ENCODE measurements around the gene CR1.
"Not testable (repeated sequence)": the region's sequence is repeated elsewhere in the genome, so short reads cannot be mapped to it uniquely, and the experiment has no call there.

Gene CR1

DNA sequence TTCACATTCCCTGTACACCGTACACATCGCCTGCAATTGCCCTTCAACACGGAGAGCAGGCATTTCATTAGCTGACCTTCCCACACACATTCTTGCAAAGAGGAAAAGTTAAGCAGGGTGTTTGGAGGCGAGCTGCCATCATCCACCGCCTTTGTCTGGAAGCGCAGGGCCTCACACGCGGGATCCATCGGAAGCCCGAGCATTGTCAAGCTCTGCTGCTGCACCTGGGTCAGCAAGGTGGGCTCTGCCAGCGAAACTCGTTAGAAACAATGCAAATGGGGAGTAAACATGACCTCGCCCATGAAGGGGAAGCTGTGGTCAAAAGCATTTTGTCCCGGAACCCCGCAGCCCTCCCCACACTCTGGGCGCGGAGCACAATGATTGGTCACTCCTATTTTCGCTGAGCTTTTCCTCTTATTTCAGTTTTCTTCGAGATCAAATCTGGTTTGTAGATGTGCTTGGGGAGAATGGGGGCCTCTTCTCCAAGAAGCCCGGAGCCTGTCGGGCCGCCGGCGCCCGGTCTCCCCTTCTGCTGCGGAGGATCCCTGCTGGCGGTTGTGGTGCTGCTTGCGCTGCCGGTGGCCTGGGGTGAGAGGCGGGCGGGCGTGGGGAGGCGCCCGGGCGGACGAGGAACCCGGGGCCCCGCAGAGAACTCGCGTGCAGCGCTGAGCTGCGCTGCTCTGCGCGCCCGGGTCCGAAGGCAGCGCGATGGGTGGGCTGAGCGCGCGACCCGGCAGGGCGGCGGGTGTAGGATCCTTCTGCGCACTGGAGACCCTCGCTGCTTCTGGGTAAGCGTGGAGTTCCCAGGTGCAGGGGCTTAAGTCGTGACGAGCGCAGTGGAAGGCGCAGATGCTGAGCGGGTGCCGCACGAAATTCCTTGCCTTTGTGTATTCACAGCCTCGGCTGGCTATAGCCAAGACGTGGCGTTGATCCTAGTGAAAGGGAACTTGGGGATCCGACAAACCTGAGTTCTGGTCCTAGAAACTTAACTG is at the start of gene CR1:
TSS of gene CR1 (plus strand) at position 357 of the 992 bp plus-strand sequence. CDS start at position 468, 111 bp downstream.
- DNase-seq, result no peak

DNA sequence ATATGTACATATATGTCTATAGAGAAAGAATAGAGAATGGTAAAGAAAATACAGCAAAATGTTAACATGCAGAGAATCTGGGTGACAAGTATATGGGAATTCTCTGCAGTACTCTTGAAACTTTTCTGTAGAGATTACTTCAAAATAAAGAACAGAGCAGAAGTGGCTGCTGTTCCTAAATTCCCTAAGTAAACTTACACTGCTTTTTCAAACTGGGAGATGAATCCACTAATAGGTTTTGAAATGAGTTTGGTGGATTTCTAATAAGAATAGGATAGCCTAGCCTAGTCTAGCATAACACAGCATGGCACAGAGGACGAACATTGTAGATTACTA is 42.3 kb upstream of the CR1 start:
- DNase-seq, result no peak

DNA sequence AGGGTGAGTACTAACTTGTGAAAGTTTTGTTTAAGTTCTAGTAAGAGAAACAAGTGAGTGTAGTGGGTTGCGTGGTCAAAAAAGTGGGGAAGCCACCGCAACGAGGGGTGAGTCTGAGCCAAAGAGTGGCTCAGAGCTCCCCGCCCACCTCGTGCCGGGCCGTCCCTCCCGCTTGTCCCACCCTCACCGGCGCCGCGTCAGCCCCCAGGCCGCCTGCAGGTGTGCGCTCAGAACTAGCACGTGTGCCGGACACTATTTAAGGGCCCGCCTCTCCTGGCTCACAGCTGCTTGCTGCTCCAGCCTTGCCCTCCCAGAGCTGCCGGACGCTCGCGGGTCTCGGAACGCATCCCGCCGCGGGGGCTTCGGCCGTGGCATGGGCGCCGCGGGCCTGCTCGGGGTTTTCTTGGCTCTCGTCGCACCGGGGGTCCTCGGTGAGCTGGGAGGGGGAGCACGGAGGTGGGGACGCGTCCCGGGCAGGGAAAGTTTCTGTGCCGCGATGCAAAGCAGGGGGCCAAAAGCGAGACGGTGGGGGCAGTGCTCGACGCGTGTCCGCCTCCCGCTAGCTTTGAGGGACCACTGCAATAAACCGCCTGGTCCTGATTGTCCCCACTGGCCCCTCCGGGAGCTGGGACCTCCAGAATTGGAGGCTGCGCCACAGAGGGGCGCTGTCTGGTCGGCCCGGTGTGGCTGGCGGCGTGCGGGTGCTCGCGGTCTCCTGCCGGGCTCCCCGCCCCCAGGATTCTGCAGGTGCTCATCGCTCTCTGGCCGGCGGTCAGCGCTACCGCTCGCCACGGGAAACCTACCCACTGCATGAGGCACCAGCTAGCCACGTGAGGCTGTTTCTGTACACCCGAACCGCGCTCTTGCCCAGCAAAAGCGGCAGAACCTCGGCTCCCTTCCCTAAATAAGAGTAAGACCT is 41.7 kb upstream of the CR1 start, which contains the start of gene CR2:
TSS of gene CR2 (plus strand) at position 283 of the 919 bp plus-strand sequence. CDS start at position 374, 91 bp downstream.
- DNase-seq, result no peak

DNA sequence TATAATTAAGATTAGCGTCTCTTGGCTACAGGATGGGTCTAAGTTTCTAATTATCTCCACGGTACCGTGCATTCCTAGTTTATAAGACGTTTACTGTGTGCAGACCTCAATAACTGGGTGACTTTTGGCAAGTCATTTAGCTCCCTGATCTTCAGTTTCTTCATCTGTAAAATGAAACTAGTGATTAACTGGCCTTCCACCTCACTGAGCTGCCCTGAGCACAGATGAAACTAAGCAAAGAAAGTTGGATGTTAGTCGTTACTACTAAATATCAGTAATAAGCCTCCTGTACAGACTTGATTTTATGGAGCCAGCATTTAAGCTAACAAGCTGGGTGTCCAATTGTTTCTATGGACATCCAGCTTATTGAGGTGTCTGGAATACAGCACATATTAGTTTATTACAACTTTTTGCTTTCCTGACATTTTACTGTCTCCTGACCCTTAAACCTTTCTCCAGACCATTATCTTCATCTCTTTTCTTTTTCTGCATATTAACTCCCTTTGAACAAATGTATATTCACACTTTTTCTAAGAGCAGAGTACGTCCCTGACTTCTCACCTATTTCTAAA is 40.7 kb upstream of the CR1 start:
- DNase-seq, result no peak

DNA sequence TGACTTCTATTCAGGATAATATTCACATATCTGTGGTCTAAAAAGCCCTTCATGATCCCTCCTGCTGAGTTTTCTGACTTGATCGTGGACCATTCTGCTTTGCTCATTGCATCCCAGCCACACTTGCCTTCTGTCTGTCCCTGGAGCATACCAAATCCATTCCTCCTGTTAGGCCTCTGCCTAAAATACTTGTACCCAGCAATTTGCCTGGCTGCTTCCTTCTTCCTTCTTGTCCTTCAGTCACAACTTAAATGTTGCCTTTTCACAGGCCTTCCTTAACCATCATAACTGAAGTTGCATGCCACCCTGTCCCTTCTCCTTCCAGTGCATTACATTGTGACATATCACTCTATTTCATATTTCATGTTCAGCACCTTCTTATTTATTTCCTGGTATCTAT is 37.5 kb upstream of the CR1 start:
- DNase-seq, result no peak

DNA sequence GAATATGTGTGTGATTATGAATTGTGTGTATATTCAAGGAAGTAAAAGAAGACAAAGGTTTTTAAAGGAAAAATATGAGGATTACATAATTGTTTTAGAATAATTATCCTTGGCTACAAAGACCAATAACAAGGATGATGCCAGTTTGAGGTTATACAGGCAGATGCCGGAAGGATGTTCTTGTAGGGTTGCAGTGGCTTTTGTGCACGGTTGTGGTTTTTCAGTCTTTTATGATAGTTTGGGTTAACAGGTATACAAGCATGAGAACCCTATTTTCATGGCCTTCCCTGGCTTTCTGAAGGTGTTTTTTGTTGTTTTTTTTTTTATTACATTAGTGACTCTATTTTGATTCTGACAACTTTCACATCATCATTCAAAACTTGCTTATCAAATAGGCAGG is 36.9 kb upstream of the CR1 start:
- no peak for DNase-seq

DNA sequence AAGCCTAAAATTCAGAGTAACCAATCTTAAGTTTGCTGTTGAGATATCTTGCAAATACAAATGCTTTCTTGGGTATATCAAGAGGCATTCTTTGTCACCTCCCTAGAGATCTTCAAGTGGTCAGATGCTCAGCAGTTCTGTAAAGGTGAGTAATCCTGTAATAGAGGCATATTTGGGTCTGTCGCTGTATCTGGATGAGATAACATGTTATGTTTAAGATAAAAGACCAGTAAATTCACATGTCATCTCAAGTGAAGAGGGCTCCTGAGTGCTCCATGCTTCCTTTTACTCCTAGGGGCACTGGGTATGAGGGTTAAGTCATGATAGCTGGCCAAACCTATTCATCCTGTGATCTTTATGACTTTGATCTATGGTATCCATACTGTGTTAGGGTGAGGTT is 34.3 kb upstream of the CR1 start:
- no peak for DNase-seq

DNA sequence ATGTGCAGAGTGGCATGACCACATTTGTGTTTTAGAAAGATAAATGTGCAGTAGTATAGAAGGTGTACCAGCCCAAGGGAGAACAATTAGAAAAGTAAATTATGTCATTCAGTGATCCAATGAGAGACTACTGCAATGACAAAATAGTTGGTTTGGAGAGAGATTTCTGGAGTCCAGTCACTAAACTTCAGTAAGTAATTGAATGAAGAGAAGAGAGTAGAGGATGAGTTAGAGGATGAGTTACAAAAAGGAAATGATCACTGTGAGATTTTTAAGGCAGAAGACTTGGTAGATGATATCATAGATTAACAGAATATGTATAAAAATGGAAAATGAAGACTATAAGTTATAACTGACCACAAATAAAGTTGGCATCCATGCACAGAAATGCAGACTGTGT is 33.4 kb upstream of the CR1 start:
- DNase-seq, result no peak

DNA sequence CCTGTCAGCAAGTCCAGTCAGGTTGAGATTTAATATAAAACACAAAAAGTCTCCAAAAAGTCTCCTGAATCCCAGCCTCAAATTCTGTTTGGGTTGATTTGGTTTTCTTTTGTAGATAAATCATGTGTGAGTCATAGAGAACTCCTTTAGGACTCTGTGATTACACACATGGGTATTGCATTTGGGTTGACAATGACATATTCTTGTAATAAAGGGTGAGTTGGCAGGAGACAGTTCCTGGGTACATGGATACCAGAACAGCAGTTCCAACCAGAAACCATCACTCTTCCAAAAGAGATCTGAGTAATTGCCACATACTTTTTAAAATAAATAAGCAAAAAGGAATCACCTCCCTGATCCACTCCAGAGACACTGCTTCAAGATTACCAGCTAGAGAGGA is 32.9 kb upstream of the CR1 start:
- no peak for DNase-seq

DNA sequence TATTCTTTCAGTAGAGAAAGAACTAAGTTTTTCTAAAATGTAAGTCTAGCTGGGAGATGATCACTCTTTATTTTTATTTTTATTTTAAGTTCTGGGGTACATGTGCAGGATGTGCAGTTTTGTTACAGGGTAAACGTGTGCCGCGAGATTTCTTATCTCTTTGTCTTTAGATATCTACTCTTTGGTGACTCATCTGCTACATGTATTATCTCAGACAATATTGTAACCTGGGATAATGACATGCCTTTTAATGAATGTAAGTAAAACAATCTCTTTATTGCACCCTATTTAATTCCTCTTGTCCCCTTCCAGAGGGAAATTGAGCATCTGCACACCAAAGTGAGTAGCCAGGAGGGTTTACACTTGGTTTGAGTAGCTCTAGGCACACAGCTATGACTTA is 32.4 kb upstream of the CR1 start:
- DNase-seq, result no peak

DNA sequence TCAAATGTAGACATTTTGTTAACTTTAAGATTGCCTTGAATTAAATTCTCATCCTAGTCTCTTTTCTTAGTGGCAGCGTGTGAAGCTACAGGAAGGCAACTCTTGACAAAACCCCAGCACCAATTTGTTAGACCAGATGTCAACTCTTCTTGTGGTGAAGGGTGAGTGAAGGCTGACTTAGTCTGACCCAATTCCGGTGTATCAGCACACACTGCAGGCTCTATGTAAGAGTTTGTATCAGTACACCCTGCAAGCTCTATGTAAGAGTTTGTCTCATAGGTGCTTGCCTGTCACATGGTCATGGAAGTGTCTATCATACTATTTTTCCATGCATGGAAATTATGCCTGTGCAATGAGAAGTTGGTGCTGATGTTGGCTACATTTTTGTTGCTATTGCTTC is 25.0 kb upstream of the CR1 start:
- no peak for DNase-seq

DNA sequence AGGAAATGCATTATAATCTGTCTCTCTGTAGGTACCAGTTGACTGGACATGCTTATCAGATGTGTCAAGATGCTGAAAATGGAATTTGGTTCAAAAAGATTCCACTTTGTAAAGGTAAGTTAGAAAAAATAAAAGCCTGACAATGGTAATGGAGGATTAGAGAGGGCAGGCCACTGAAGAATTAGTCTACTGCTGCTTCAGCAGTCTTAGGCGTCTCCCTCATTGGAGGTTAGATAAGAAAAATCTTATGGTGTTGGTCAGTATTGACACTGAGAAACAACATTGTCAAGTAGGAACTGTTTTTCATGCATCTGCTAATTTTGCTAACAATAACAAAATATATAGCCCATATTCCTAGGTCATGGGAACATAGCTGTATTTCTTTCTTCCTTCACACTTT is 21.7 kb upstream of the CR1 start:
- no peak for DNase-seq

DNA sequence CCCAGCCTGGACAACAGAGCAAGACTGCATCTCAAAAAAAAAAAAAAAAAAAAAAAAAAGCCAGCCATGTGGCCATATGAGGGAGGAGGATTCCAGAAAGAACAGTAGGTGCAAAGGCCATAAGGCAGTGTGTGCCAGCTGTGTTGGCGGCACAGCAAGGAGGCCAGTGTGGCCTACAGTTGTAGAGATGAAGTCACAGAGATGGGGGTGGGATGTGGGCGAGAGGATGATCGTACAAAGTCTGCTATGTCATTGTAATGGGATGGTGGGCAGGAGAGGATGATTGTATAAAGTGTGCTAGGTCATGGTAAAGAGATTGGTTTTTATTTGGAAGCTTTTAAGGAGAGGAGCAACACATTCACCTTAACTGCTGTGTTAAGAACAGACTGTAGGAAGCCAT is 9.8 kb upstream of the CR1 start:
- no peak for DNase-seq

DNA sequence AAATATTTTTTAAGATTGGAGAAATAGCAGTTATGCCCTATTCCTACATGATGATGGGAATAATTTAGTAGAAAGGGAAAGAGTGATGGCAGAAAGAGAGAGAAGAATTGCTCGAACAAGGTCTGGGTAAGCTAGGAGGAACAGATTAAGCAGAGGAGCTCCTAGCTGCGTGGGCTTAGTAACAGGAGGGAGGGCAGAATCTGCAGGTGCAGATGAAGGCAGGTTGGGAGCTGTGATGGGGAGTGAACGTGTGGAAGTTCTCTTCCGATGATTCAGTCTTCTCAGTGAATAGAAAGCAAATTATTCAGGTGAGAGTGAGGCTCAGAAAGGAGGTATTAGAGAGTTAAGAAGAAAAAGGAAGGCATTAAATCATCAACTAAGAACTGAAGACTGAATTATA is 8.3 kb upstream of the CR1 start:
- no peak for DNase-seq

DNA sequence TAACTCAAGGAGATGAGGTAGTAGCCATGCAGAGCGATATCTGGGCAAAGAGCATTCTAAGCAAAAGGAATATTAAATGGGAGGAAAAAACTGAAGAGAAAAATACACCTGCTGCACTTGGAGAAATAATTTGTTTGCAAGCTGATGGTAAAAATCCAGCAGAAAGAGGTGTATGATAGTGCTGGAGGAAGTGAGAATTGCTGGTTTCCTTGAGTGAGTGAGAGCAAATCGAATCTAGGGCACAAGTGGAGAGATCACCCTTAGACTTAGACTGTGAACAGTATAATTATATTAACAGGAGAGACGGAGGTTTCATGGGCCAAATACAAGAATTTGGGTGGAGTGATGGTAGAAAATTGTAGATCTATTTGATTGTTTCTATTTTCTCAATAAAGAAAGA is 2.7 kb upstream of the CR1 start:
- DNase-seq, result no peak

DNA sequence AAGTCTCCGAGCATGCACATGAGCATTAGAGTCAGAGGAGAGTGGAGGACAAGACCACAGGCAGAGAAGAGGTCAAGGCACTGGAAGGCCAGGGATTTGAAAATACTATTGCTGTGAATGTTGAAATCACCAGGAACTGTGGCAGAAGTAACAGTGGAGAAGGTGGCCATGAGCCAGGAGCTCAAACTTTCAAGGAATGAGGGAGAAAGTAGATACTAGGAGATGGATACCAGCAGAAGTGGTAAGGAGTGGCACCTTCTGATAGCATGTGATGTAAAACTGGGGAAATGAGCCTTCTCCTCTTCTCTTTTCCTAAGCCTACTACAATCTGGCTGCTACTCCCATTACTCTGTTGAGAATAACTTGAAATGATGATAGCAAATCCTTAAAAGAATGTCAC is 1.8 kb upstream of the CR1 start:
- DNase-seq, result no peak

DNA sequence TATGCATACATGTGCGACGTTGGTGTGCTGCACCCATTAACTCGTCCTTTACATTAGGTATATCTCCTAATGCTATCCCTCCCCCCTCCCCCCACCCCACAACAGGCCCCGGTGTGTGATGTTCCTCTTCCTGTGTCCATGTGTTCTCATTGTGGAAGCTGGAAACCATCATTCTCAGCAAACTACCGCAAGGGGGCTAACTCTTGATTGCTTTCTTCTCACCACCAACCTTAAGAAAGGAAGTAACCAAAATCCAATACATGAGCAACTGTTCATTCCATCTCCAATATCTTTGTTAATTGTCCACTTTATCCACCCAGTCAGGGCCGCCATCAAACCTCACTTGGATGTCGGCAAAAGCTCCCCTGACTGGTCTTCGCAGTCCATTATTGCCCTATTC is 676 bp upstream of the CR1 start:
- DNase-seq, result not testable (repeated sequence)

DNA sequence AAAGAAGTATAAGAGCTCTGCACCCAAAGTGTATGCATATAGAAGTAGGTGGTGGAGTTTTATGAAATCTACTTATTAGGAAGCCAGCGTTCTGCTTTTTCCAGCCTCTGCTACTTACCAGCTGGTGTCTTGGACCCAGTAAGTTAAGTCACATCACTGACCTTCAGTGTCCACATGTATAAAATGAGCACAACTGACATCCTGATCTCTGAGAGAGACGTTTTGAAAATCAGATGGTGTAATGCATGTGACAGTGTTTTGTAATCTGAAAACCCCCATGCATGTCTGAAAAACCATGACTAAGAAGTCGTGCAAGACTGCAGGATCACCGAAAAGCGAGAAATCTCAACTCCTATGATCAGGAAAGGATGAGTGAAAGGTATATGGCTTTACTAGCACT is 2.0 kb downstream of the CR1 start:
- DNase-seq, result no peak

DNA sequence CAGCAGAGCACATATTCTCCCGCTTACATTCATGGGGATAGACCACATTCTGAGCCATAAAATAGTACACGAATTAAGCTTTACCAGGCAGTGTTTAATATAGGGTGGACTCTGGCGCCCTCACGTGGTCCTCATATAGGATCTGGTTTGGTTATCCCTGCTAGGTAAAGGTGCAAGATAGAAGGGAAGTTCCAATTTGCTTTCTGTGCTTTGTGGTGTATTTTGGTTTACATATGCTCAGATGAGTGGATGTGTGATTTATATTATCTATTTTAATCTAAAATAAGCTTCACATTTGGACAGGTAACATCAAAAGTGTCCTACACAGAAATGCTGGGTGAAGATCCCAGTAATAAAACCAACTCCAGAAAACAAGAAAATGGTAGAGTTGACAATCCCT is 3.6 kb downstream of the CR1 start:
- no peak for DNase-seq

DNA sequence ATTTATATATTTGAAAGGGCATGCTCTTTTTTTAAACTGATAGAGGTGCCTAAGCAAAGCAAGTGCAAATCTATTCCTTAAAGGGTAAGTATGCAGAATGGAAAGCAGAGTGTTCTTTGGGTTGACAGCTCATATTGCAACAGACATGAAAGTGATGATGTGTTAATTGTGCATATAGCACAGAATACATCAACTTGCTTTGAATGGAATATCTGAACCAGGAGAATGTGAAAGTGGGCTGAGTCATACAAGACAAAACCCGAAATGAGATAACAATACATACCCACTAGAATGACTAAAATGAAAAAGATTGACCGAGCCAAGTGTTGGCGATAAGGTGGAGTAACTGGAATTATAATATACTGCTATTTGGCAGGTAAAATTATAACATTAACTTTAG is 4.3 kb downstream of the CR1 start:
- no peak for DNase-seq

DNA sequence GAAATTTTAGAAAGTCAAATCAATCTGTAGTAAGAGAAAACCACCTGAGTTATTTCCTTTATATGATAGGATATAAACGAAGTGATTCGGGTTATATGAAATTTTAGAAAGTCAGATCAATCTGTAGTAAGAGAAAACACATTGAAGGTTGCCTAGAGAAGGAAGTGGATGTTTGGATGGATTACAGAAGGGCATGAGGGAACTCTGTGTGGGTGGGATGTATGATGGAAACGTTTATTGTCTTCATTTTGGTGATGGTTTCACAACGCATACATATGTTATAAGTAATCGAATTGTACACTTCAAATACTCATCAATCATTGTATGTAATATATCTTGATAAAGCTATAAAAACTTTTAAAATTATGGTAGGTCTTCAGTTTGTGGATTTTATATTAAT is 5.1 kb downstream of the CR1 start:
- no peak for DNase-seq

DNA sequence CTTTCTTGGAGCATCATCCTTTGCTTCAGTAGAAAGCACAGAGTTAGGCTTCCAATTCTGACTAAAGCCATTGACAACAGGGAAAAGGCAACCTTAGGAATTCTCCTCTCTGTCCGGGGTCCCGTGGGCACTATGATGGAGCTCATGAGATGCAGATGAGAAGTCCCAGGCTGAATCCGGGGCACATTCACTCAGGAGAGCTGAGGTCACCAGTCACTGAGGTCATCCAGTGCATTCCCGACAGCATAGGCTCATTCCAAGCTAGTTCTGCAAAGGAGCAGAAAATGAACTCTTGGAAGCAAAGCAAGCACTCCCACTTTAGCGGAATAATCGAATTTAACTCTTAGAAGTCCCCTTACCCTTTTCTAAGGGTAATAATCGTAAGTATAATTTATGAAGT is 6.8 kb downstream of the CR1 start:
- no peak for DNase-seq

DNA sequence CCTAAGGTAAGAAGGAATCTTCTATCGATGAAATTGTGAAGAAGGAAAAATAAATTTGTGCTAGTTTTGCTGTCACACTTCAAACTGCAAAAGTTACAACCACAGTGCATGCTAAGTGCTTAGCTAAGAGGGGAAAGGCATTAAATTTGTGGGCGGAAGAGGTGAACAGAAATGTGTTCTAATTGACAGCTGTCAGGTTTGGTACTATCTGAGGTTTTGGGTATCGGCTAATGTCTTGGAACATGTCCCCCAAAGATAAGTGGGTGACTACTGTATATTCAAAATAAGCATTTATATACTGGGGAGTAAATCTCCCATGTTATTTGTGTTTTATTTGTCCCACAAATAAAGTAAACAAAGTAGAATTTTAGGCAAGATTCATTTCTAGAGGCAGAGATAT is 8.0 kb downstream of the CR1 start:
- no peak for DNase-seq

DNA sequence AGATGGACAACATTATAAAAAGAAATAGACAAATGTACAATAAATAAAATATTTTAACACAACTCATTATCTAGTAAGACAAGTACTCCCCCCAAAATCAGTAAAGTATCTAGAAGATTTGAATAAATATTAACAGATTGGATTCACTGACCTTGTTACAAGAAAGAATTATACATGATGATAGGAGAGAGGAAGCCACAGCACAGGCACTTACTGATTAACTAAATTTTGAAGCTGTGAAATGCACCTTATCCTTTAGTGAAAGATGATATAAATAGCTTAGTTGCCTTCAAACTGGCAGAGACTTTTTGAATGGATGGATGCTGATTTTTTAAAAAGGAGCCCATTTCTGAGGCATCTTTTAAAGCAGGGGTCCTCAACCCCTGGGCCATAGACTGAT is 8.5 kb downstream of the CR1 start:
- DNase-seq, result no peak
